Measurements from ENCODE around the gene LAMTOR5. TPM values are rescaled to one million over a fixed set of nuclear protein-coding genes. Genes with fewer than 3 reads are reported as not detected.

The LAMTOR5 gene
- polyA plus RNA-seq, 1 donor from 2014 or later = 102 TPM

DNA sequence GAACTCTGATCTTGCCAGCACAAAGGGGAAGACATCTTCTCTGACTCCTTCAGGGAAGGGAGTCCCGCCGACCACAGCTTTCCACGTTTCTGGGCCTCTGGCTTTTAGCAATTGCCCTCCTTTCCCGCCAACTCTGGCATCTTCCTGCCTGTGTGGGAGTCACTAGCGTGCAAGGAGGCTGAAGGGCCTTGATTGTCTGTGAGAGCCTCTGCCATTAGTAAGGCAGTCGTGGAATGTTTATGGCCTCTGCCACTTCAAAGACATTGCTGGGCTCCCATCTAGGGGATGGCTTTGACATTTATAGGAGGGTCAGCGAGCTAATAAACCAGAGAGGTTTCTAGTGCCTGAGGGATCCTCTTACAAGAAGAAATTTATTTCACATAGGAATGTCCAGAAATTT lies 29.1 kb upstream of the LAMTOR5 start:
- H3K4me3 ChIP-seq (ENCODE audit: low read length) = no peak overlapping the region
- no peak overlapping the region for H3K9ac ChIP-seq (ENCODE audit: low read length)
- no peaks in the 10 kb centered on the region for H3K9me3 ChIP-seq (ENCODE audit: low read length)
- H3K27me3 ChIP-seq (ENCODE audit: insufficient read depth, low read depth, low read length) = no peaks in the 10 kb centered on the region
- H3K9me2 ChIP-seq (ENCODE audit: insufficient read depth, low read length) = no peaks in the 10 kb centered on the region
- no peaks in the 10 kb centered on the region for H3K36me3 ChIP-seq (ENCODE audit: insufficient read depth, low read length)
- TF ChIP-seq EZH2 (IDR thresholded peaks at IDR 0.05; ENCODE audit: borderline replicate concordance, insufficient read depth, low read length, poor library complexity, severe bottlenecking) = no peak
- no peak for TF ChIP-seq SMC3 (conservative IDR thresholded peaks at IDR 0.05; ENCODE audit: poor library complexity)
- no peak for TF ChIP-seq TAF1 (IDR thresholded peaks at IDR 0.05; ENCODE audit: low read depth)
- no peak for TF ChIP-seq MXI1 (conservative IDR thresholded peaks at IDR 0.05; ENCODE audit: poor library complexity, severe bottlenecking)
- no peak for TF ChIP-seq RAD21 (conservative IDR thresholded peaks at IDR 0.05)
- TF ChIP-seq EP300 (conservative IDR thresholded peaks at IDR 0.05; ENCODE audit: poor library complexity, severe bottlenecking) = no peak
- TF ChIP-seq POLR2AphosphoS5 (IDR thresholded peaks at IDR 0.05) = no peak
- TF ChIP-seq, protein P1, sequence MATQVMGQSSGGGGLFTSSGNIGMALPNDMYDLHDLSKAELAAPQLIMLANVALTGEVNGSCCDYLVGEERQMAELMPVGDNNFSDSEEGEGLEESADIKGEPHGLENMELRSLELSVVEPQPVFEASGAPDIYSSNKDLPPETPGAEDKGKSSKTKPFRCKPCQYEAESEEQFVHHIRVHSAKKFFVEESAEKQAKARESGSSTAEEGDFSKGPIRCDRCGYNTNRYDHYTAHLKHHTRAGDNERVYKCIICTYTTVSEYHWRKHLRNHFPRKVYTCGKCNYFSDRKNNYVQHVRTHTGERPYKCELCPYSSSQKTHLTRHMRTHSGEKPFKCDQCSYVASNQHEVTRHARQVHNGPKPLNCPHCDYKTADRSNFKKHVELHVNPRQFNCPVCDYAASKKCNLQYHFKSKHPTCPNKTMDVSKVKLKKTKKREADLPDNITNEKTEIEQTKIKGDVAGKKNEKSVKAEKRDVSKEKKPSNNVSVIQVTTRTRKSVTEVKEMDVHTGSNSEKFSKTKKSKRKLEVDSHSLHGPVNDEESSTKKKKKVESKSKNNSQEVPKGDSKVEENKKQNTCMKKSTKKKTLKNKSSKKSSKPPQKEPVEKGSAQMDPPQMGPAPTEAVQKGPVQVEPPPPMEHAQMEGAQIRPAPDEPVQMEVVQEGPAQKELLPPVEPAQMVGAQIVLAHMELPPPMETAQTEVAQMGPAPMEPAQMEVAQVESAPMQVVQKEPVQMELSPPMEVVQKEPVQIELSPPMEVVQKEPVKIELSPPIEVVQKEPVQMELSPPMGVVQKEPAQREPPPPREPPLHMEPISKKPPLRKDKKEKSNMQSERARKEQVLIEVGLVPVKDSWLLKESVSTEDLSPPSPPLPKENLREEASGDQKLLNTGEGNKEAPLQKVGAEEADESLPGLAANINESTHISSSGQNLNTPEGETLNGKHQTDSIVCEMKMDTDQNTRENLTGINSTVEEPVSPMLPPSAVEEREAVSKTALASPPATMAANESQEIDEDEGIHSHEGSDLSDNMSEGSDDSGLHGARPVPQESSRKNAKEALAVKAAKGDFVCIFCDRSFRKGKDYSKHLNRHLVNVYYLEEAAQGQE (IDR thresholded peaks at IDR 0.05; ENCODE audit: borderline replicate concordance) = no peak
- TF ChIP-seq, protein P2, sequence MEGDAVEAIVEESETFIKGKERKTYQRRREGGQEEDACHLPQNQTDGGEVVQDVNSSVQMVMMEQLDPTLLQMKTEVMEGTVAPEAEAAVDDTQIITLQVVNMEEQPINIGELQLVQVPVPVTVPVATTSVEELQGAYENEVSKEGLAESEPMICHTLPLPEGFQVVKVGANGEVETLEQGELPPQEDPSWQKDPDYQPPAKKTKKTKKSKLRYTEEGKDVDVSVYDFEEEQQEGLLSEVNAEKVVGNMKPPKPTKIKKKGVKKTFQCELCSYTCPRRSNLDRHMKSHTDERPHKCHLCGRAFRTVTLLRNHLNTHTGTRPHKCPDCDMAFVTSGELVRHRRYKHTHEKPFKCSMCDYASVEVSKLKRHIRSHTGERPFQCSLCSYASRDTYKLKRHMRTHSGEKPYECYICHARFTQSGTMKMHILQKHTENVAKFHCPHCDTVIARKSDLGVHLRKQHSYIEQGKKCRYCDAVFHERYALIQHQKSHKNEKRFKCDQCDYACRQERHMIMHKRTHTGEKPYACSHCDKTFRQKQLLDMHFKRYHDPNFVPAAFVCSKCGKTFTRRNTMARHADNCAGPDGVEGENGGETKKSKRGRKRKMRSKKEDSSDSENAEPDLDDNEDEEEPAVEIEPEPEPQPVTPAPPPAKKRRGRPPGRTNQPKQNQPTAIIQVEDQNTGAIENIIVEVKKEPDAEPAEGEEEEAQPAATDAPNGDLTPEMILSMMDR (IDR thresholded peaks at IDR 0.05; ENCODE audit: poor library complexity, severe bottlenecking) = no peak
- no peak overlapping the region for H2AFZ ChIP-seq (ENCODE audit: low read depth, low read length)
- H3K79me2 ChIP-seq (replicated peaks; ENCODE audit: insufficient read depth, low read length) = no peaks in the 10 kb centered on the region
- no peak overlapping the region for H3K4me2 ChIP-seq (ENCODE audit: low read length)
- H4K20me1 ChIP-seq (ENCODE audit: insufficient read depth) = no peaks in the 10 kb centered on the region
- H3K27ac ChIP-seq (ENCODE audit: low read length) = no peak overlapping the region
- H3F3A ChIP-seq (ENCODE audit: insufficient read depth, low read length, poor library complexity, severe bottlenecking) = no peaks in the 10 kb centered on the region

DNA sequence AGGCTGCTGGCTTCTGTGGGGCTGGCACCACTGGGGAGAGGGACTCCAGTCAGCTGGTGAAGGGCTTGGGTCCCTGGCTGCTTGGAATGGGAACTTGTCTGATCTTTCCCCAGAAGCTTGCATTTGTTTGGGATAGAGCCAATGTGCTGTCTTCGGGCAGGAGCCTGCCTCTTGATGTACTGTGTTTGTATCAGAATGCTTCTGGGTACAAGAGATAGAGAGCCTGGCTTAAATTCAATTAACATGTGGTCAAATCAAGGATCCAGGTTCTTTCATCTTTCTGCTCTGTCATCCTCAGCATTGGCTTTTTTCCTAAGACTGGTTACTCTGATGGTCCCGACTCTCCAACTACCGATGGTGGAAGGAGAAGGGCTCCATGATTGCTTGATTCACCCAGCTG lies 27.5 kb upstream of the LAMTOR5 start:
- Histone ChIP-seq H4K20me1 (ENCODE audit: insufficient read depth) (no peaks in the 10 kb centered on the region), H3K4me2 (ENCODE audit: low read length) (no peak overlapping the region), H3K36me3 (ENCODE audit: insufficient read depth, low read length) (no peaks in the 10 kb centered on the region), H3K27ac (ENCODE audit: low read length) (no peak overlapping the region), H3K9me3 (ENCODE audit: low read length) (no peaks in the 10 kb centered on the region), H3K27me3 (ENCODE audit: insufficient read depth, low read depth, low read length) (no peaks in the 10 kb centered on the region), H3F3A (ENCODE audit: insufficient read depth, low read length, poor library complexity, severe bottlenecking) (no peaks in the 10 kb centered on the region), H3K4me3 (ENCODE audit: low read length) (no peak overlapping the region), H3K9me2 (ENCODE audit: insufficient read depth, low read length) (no peaks in the 10 kb centered on the region), H3K79me2 (replicated peaks; ENCODE audit: insufficient read depth, low read length) (no peaks in the 10 kb centered on the region), H3K9ac (ENCODE audit: low read length) (no peak overlapping the region), H2AFZ (ENCODE audit: low read depth, low read length) (no peak overlapping the region)
- TF ChIP-seq EZH2 (IDR thresholded peaks at IDR 0.05; ENCODE audit: borderline replicate concordance, insufficient read depth, low read length, poor library complexity, severe bottlenecking) = no peak
- TF ChIP-seq, protein P2 (IDR thresholded peaks at IDR 0.05; ENCODE audit: poor library complexity, severe bottlenecking) = no peak
- TF ChIP-seq, protein P1 (IDR thresholded peaks at IDR 0.05; ENCODE audit: borderline replicate concordance) = no peak
- TF ChIP-seq RAD21 (conservative IDR thresholded peaks at IDR 0.05) = no peak
- no peak for TF ChIP-seq TAF1 (IDR thresholded peaks at IDR 0.05; ENCODE audit: low read depth)
- TF ChIP-seq MXI1 (conservative IDR thresholded peaks at IDR 0.05; ENCODE audit: poor library complexity, severe bottlenecking) = no peak
- TF ChIP-seq POLR2AphosphoS5 (IDR thresholded peaks at IDR 0.05) = no peak
- no peak for TF ChIP-seq EP300 (conservative IDR thresholded peaks at IDR 0.05; ENCODE audit: poor library complexity, severe bottlenecking)
- TF ChIP-seq SMC3 (conservative IDR thresholded peaks at IDR 0.05; ENCODE audit: poor library complexity) = no peak
